Endothelial cell of umbilical vein (primary cell): ENCODE data around the gene CACNA1C. TPM values are rescaled to one million over a fixed set of nuclear protein-coding genes. Genes with fewer than 3 reads are reported as not detected.

Experiments used
- BruUV-seq: library from RNA; stranded (reverse); fragments of 400-500 nt; replicated peaks from 2 replicates; lab custom pipeline; 2021; lab: Mats Ljungman, UMichigan
- CTCF ChIA-PET: fragments of 300-600, 350-600 bp; sonication (Branson Sonifier 250); formaldehyde crosslinking; loops from one replicate; lab custom pipeline; 2021; ENCODE audit warnings: antibody characterized with exemption, inconsistent platforms; lab: Charles Lee
- POLR2A ChIA-PET: fragments of 300-600, 350-600 bp; sonication (Branson Sonifier 250); formaldehyde crosslinking; loops from one replicate; lab custom pipeline; 2021; ENCODE audit warnings: antibody characterized with exemption, inconsistent platforms; lab: Charles Lee
- DNase-seq: peaks from one replicate; pipeline ENCODE4 v3.0.0-alpha.2; 2011; ENCODE audit warnings: low read depth, low spot score
- FAIRE-seq: peaks from 2 replicates; lab custom pipeline; 2011; peaks lifted over from hg19 to GRCh38; lab: Jason Lieb, UNC
- H2AFZ ChIP-seq: 2 replicates; pipeline ENCODE4 v1.6.0; 2012; ENCODE audit warnings: low read depth, low read length, control low read depth, inconsistent platforms
- H3K27ac ChIP-seq: 2 replicates; pipeline ENCODE4 v1.5.1; 2011; ENCODE audit warnings: low read depth, mild to moderate bottlenecking, control low read depth, low read length, moderate library complexity; ENCODE audit not compliant: insufficient read depth
- H3K27me3 ChIP-seq, 2 experiments: 2 replicates each; pipeline versions ENCODE4 v1.6.0 to v1.6.1; 2011; ENCODE audit warnings: low read length in 2 of 2, mixed read lengths in 1 of 2; ENCODE audit not compliant: control insufficient read depth in 2 of 2, insufficient read depth in 2 of 2
- H3K36me3 ChIP-seq, 2 experiments: 2 replicates in 1 of 2; 3 replicates in 1 of 2; pipeline ENCODE4 v1.5.1; 2011; ENCODE audit warnings: low read length in 2 of 2, mild to moderate bottlenecking in 1 of 2, moderate library complexity in 1 of 2; ENCODE audit not compliant: control insufficient read depth in 2 of 2, insufficient read depth in 2 of 2; ENCODE audit errors: extremely low read depth in 1 of 2
- H3K4me1 ChIP-seq: 3 replicates; pipeline ENCODE4 v1.5.1; 2011; ENCODE audit warnings: mild to moderate bottlenecking, low read length; ENCODE audit not compliant: control insufficient read depth, insufficient read depth; ENCODE audit errors: extremely low read depth
- H3K4me2 ChIP-seq: 2 replicates; pipeline ENCODE4 v1.6.1; 2011; ENCODE audit warnings: low read length, control low read depth, mixed read lengths; ENCODE audit not compliant: insufficient read depth
- H3K4me3 ChIP-seq, 3 experiments: fragments of 200-600 bp in 1 of 3; sonication (generic), shearing (Covaris generic) in 1 of 3; replicated peaks in 1 of 3; 2 replicates each; pipeline ENCODE4 v1.5.1; 2011 to 2016; ENCODE audit warnings: control low read depth in 3 of 3, low read length in 3 of 3, mild to moderate bottlenecking in 2 of 3, inconsistent platforms in 1 of 3, low read depth in 1 of 3, moderate library complexity in 1 of 3; ENCODE audit not compliant: insufficient read depth in 1 of 3
- H3K79me2 ChIP-seq: 2 replicates; pipeline ENCODE4 v1.6.0; 2012; ENCODE audit warnings: low read length, inconsistent platforms; ENCODE audit not compliant: control insufficient read depth, insufficient read depth
- H3K9ac ChIP-seq: replicated peaks from 2 replicates; pipeline ENCODE3; 2011; ENCODE audit warnings: low read length, control low read depth; ENCODE audit not compliant: insufficient read depth; ENCODE audit errors: extremely low read depth
- H3K9me1 ChIP-seq: replicated peaks from 3 replicates; pipeline ENCODE4 v1.6.0; 2011; ENCODE audit warnings: mild to moderate bottlenecking, low read length; ENCODE audit not compliant: control insufficient read depth, insufficient read depth; ENCODE audit errors: extremely low read depth
- H3K9me3 ChIP-seq: replicated peaks from 2 replicates; pipeline ENCODE4 v1.5.1; 2012; ENCODE audit warnings: low read length, inconsistent platforms; ENCODE audit not compliant: control insufficient read depth, insufficient read depth
- H4K20me1 ChIP-seq: replicated peaks from 2 replicates; pipeline ENCODE3; 2011; ENCODE audit warnings: mild to moderate bottlenecking, low read length; ENCODE audit not compliant: control insufficient read depth, insufficient read depth; ENCODE audit errors: extremely low read depth
- EZH2 ChIP-seq: IDR thresholded peaks from 2 replicates; pipeline ENCODE4 v1.6.1; 2012; ENCODE audit warnings: borderline replicate concordance, low read depth, mild to moderate bottlenecking, moderate library complexity, low read length, inconsistent platforms; ENCODE audit not compliant: severe bottlenecking
- FOS ChIP-seq: IDR thresholded peaks from 2 replicates; pipeline ENCODE4 v1.6.1; 2011; ENCODE audit warnings: mild to moderate bottlenecking, low read length, moderate library complexity, borderline replicate concordance; ENCODE audit not compliant: insufficient read depth
- GATA2 ChIP-seq: IDR thresholded peaks from 2 replicates; pipeline ENCODE4 v1.7.0; 2011; ENCODE audit warnings: low read depth, mild to moderate bottlenecking, moderate library complexity, mixed read lengths, low read length; ENCODE audit not compliant: insufficient read length, insufficient read depth
- JUN ChIP-seq: IDR thresholded peaks from 2 replicates; pipeline ENCODE4 v1.6.1; 2011; ENCODE audit warnings: borderline replicate concordance, low read depth; ENCODE audit not compliant: insufficient read length, insufficient read depth
- MAX ChIP-seq: IDR thresholded peaks from 2 replicates; pipeline ENCODE4 v1.6.1; 2011; ENCODE audit not compliant: insufficient read depth, insufficient read length
- MYC ChIP-seq: IDR thresholded peaks from one replicate; pipeline ENCODE4 v1.6.1; 2011; ENCODE audit warnings: mild to moderate bottlenecking, low read depth, low read length
- POLR2A ChIP-seq: IDR thresholded peaks from 2 replicates; pipeline ENCODE4 v1.6.1; 2012; ENCODE audit warnings: low read depth, mild to moderate bottlenecking, control low read depth, low read length
- POLR2AphosphoS5 ChIP-seq: IDR thresholded peaks from 2 replicates; pipeline ENCODE4 v1.6.1; 2012; ENCODE audit warnings: low read depth, mild to moderate bottlenecking, control low read depth, low read length, moderate library complexity; ENCODE audit not compliant: insufficient read depth
- dilution Hi-C: fragments of 300-500 bp; cut with MboI; formaldehyde crosslinking; loops from one replicate; pipeline ENCODE4 v1.15.0; 2019; ENCODE audit warnings: low sequenced_read_pairs; ENCODE audit not compliant: extremely low pct_ligation_motif_present
- intact Hi-C: fragments of 100-400 bp; cut with micrococcal nuclease; formaldehyde crosslinking; loops from one replicate; pipeline ENCODE4 v1.10.0; 2022
- polyA plus RNA-seq, 4 experiments: library from polyadenylated mRNA; depleted of rRNA in 3 of 4; stranded (reverse) in 3 of 4; unstranded in 1 of 4; fragments of >200 nt; gene quantifications; 2 replicates each; pipeline versions ENCODE4 v1.2.1 to v1.2.3, GENCODE V29; 2011 to 2012; ENCODE audit warnings: missing spikeins in 1 of 4
- total RNA-seq: library from RNA; stranded (reverse); gene quantifications from 2 replicates; pipeline ENCODE4 v1.2.3, GENCODE V29; 2021
- TF ChIP-seq, protein P1 (sequence below), 2 donors: IDR thresholded peaks; 1 replicate in 1 of 2; 2 replicates in 1 of 2; pipeline ENCODE4 v1.5.1; 2011; ENCODE audit warnings: low read length in 2 of 2, mild to moderate bottlenecking in 2 of 2, moderate library complexity in 2 of 2, control low read depth in 1 of 2, inconsistent platforms in 1 of 2, low read depth in 1 of 2; ENCODE audit not compliant: insufficient read depth in 1 of 2; ENCODE audit errors: extremely low read depth in 1 of 2

The CACNA1C gene
- total and polyA plus RNA-seq, 2 donors (not counting 3 experiments of a cell fraction or from before 2014, with no cell fraction given): not detected

DNA sequence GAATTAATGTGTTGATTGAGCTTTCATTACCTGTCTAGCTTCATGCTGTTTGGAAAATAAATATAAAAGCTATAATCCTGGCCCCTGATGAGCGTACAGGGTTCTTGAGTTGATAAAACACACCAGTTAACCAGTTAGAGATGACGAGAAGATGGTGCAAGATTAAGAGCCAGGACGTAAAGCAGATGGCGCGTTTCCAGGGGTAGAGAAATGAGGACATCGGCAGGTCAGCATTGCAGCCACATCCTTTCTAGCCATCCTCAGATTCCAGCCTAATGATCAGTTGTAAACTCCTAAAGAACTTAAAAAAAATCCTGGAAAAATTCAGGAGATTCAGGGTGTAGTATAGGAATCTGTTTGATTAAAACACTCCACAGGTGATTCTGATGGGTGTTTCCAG lies 203.7 kb downstream of the CACNA1C start:
- no TSS peak for BruUV-seq
- no peak overlapping the region for H3K4me3 ChIP-seq
- TF ChIP-seq MYC (no peak), POLR2AphosphoS5 (no peak), MAX (no peak), EZH2 (no peak), FOS (no peak), POLR2A (no peak), GATA2 (no peak), JUN (no peak)
- TF ChIP-seq, protein P1, sequence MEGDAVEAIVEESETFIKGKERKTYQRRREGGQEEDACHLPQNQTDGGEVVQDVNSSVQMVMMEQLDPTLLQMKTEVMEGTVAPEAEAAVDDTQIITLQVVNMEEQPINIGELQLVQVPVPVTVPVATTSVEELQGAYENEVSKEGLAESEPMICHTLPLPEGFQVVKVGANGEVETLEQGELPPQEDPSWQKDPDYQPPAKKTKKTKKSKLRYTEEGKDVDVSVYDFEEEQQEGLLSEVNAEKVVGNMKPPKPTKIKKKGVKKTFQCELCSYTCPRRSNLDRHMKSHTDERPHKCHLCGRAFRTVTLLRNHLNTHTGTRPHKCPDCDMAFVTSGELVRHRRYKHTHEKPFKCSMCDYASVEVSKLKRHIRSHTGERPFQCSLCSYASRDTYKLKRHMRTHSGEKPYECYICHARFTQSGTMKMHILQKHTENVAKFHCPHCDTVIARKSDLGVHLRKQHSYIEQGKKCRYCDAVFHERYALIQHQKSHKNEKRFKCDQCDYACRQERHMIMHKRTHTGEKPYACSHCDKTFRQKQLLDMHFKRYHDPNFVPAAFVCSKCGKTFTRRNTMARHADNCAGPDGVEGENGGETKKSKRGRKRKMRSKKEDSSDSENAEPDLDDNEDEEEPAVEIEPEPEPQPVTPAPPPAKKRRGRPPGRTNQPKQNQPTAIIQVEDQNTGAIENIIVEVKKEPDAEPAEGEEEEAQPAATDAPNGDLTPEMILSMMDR (IDR thresholded peaks at IDR 0.05; ENCODE audit: extremely low read depth in 1 of 2, insufficient read depth in 1 of 2, low read depth in 1 of 2, low read length in 2 of 2): no peak
- H4K20me1 ChIP-seq: no peaks in the 10 kb centered on the region
- no peak overlapping the region for H3K27ac ChIP-seq
- intact Hi-C loops: no loop called here
- no peaks in the 10 kb centered on the region for H3K79me2 ChIP-seq
- dilution Hi-C loops: no loop called here
- H3K27me3 ChIP-seq: no peaks in the 10 kb centered on the region
- H2AFZ ChIP-seq: no peak overlapping the region
- no peak for DNase-seq
- no peaks in the 10 kb centered on the region for H3K9me1 ChIP-seq
- FAIRE-seq: no peak
- H3K4me2 ChIP-seq: no peak overlapping the region
- no peaks in the 10 kb centered on the region for H3K36me3 ChIP-seq
- ChIA-PET POLR2A (no interaction called here), CTCF (no interaction called here)
- H3K4me1 ChIP-seq: no peaks in the 10 kb centered on the region
- H3K9ac ChIP-seq: no peak overlapping the region
- peaks cover 4% of the 10 kb centered on the region for H3K9me3 ChIP-seq
